Inflammatory macrophage treated with lipopolysaccharide for 1 hour (primary cell): ENCODE measurements around the gene FBXL22.
"Not testable (repeated sequence)": the region's sequence is repeated elsewhere in the genome, so short reads cannot be mapped to it uniquely, and the experiment has no call there.

ENCODE experiments used
- DNase-seq, 2 donors: peaks; one replicate each; pipeline ENCODE4 v3.0.0-alpha.2; 2020 to 2022

FBXL22 gene

GRCh38 chr15:63595065-63595464 lies 2.1 kb upstream of the FBXL22 start:
- no peak for DNase-seq

- DNase-seq: no peak
Measured at GRCh38 chr15:63595688-63596087, 1.5 kb upstream of the FBXL22 start.

GRCh38 chr15:63596676-63597037 lies 530 bp upstream of the FBXL22 start:
- no peak for DNase-seq

GRCh38 chr15:63597821-63598220 lies 634 bp downstream of the FBXL22 start:
- DNase-seq: no peak

DNA sequence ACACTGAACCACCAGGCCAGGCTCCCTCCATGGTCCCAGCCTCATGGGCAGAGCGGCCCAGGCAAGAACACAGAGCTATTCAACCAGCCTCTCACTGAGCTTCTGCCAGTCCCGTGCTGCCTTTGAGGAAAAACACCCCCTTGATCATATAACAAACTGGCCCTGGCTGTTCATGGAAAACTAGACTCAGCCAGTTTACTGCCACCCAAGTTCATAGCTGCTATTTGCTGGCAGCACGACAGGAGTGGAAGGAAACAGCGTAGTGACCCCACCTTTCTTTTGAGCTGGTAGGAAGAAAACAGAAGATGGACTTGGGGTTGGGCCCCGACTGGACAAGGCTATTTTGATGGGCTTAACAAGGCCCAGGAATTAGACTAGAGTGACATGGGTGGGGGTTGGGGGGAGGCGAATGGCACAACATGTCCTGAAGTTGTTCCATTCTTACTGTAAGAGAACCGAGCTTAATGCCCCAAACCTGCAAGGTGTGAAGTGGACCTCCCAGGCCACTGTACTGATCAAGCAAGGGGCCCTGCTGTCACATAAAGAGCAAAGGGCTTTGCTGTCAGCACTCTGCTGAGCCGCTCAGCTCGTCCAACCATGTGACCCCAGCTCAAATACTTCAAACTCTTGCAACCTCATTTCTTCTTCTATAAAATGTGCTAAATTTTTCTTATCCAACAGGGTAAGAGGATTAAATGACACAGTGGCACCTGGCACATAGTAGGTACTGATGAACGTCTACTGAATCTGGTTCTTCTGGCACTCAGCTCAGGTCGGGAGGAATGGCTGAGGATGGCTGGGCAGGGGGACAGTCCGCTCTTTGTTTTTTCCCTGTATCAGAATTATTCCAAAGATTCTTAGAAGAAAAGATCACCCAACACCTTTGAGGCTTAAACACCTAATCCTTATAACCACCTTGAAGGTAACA lies 1.6 kb downstream of the FBXL22 start:
- no peak for DNase-seq

DNA sequence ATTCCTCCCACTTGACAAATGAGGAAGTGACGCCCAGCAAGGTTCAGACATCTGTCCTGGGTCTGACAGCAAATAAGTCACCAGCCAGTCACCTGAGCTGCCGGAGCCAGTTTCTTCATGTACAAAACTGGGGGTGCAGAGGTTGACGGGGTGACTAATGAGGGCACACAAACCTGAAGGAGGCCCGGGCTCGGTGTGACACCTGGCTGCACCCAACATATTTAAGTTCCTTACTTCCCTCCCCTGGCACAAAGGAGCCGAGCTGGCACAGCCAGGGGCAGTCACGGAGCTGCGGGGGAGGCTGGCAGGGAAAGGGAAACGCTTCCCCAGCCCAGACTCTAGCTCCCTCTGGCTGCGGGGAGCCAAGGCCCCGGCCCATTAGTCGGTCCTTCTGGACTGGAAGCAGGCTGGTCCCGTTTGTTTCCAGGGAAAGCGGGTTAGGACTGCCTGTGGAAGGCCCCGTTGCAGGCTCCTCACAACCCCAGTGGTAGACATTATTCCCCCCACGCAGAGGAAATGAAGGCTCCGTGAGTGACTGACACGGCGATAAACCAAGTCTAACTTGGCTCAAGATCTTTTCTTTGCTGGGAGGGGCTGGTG lies 2.3 kb downstream of the FBXL22 start:
- DNase-seq: peak; percentile 45 to 63

DNA sequence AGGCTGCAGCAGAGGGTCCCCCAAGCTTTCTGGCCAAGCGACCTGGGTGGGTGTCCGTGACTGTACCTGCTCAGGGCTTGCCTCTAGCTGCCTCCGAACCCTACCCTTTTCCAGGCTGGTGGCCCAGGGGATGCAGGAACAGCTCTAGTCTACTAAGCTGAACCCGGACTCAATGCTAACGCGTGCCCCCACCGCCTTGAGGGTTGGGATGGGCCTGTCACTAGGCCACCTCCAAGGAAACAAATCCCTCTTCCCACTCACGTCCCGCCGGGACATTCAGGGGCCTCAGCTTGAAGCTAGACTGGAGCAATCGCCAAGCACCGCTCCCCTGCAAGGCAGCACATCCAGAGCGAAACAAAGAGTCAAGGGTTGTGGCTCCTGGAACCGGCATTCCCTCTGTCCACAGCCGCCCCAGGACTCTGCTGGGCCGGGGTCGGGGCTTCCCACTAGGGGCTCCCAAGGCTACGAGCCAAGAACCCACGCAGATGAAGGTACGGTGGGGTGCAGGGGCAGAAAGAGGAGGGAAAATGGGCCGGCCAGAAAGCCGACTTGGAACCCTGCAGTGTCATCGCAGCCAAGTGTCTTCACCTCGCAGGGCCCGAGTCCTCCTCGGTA lies 2.9 kb downstream of the FBXL22 start:
- DNase-seq: no peak

- peak; percentile 80 to 86 for DNase-seq
Measured at GRCh38 chr15:63600616-63601025, 3.4 kb downstream of the FBXL22 start.

DNA sequence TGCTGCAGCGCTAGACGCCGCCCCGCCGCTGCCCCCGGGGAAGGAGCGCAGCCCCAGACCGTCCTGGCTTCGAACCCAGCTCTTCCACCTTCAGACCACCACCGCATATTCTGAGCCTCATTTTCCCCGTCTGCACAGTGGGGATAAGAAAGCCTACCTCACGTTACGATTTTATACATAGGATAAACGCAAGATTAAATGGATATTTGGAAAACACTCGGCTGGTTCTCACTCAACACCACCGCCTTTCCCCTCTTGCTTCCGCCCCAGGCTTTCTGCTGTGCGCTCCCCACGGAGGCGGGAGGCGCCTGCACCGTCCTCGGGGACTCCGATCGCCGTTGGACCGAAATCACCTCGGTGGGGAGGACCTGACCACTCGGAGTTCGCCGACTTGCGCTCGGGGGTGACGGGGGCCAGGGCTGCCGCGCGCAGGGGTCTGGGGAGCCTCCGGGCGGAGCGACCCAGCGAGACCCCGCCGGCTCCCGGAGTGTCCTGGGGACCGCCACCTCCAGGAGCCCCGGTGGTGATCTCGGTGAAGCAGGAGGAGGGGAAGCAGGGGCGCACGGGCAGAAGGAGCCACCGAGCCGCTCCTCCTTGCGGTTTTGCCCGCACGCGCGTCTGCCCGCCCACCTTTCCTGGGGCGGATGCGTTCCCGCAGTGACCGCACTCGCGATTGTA lies 4.0 kb downstream of the FBXL22 start:
- peak in 1 of 2 donors; percentile 23 for DNase-seq

DNA sequence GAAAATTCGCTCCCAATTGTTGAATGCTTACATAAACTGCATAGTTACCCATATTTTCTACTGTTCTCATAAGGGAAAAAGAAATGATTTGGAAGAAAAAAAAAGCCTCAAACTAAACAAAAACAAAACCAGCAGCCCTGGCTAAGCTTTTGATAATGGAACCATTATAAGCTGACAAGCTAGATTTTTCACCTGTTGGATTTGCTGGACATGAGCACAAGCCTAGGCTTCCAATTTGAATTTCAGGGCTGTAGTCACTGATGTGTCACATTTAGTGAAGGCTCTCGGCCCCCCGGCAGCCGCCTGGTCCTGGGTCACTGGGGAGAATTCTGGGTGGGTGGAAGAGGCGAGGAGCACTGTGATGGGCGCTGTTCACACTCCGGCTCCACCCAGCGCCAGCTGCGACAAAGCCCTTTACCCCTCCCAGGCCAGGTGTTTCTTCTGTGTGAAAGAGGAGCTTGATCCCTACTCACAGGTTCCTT lies 4.6 kb downstream of the FBXL22 start:
- DNase-seq: no peak

- no peak for DNase-seq
Measured at GRCh38 chr15:63602595-63602994, 5.4 kb downstream of the FBXL22 start.

GRCh38 chr15:63603516-63603915 lies 6.3 kb downstream of the FBXL22 start:
- DNase-seq: no peak

- no peak for DNase-seq
Measured at GRCh38 chr15:63604281-63604680, 7.1 kb downstream of the FBXL22 start.

DNA sequence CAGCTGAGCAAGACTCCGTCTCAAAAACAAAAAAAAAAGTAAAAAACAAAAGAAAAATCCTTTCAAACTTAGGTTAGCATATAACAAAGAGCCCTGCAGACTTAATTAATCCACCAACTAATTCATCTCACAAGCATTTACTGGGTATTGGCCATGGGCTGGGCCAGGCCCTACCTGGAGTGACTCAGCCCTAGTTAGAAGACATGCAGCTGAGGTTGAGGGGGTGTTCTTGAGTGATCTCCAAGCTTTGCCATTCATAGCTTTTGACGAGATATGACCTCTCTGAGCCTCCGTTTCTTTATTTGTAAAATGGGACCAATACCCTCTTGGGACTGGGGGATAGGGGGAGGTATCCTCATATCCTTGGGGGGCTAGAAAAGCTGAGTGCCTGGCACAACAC lies 7.8 kb downstream of the FBXL22 start:
- no peak for DNase-seq

- DNase-seq: no peak
Measured at GRCh38 chr15:63605816-63606215, 8.6 kb downstream of the FBXL22 start.

GRCh38 chr15:63606308-63606707 lies 9.1 kb downstream of the FBXL22 start:
- no peak for DNase-seq

DNA sequence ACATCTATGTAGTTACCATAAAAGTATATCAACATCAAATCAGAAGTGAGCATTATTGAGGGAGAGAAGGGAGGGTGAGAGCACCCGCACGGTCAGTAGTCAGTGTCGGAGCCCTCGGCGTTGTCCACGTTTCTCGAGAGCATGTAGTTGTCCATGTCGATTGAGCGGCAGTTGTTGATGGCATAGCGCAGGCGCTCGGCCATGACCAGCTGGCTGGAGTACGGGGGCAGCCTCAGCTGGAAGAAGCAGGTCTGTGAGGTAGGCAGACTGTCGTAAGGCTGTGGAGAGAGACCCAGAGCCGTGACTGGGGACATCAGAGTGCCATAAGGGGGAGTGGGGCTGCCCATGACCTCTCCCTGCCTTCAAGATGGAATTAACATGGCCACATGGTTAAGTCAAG lies 11.8 kb downstream of the FBXL22 start:
- DNase-seq: no peak

DNA sequence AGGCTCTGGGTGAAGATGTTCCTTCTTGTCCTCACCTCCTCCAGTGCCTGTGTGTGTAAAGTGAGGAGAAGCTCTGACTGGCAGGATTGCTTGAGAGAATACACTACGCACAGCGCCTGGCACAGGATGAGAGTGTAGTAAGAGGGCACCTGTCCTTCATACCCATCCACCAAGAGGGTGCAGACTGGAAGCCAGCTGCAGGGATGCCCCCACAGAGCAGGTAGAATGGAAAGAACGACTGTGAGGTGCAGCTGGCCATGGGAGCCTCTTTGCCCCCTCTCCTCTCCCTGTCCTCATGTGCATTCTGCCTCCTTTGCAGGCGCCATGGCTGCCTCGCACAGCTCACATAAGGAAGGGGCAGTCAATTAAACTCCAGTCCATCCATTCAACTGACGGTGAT lies 12.3 kb downstream of the FBXL22 start:
- no peak for DNase-seq

DNA sequence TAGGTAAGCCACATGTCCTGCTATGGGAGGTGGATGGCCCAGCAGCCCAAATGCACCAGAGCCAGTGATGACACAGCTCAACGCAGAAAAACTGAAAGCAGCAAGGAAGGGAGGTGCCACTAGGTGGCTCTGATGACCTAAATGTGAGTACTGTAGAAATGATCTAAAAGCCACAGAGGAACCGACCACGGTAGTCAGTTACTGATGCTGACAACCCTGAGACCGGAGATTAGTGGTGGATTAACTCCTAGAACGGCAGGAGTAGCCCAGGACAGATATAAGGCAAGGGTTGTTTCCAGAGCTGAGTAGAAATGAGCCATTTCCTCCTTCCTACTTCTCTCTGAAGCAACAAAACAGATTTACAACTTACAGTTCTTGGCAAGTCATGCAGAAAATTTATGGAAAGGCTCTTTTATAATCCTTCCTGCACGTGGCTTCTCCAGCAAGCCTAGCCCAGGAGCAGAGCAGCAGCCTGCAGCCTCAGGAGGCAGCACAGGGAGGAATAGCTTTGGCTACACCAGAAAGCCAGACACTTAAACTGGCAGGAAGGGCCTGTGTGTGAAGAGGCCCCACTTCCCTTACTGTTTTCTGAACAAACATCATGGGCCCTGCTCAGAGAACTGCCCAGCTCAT lies 13.1 kb downstream of the FBXL22 start:
- peak; percentile 52 to 73 for DNase-seq

GRCh38 chr15:63611177-63611576 lies 14.0 kb downstream of the FBXL22 start:
- DNase-seq: no peak

- no peak for DNase-seq
Measured at GRCh38 chr15:63612300-63612699, 15.1 kb downstream of the FBXL22 start.

DNA sequence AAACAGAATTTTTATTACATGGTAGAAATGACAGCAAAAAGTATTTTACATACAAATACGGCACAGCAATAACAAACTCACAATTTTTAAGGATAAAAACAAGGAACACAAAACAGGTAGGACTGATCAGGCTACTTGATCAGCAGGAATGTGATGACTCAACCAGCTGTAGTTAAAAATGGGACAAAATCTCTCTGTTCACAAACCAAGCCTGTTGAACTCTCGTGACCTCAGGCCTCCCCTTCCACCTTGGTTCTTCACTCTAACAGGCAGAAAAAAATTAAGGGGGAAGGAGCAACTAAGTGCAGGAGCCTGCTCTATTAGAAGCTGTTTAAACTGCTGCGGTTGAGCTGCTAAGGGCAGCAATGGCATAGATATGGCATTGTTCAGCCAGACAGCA lies 18.7 kb downstream of the FBXL22 start:
- no peak for DNase-seq

- not testable (repeated sequence) for DNase-seq
Measured at GRCh38 chr15:63617147-63617546, 20.0 kb downstream of the FBXL22 start.
